Nephron (organoid): ENCODE measurements around the gene DNAJC3.
A peak's percentile ranks its signal among the peaks of the same experiment; 100 is the strongest.
"Not testable (repeated sequence)": the region's sequence is repeated elsewhere in the genome, so short reads cannot be mapped to it uniquely, and the experiment has no call there.

ENCODE experiments used
- H3K27ac Mint-ChIP-seq, 3 experiments: 2 replicates each; pipeline ENCODE4 v1.8.0; 2020; ENCODE audit warnings: mixed read lengths in 3 of 3, mild to moderate bottlenecking in 2 of 3, moderate library complexity in 1 of 3
- H3K27me3 Mint-ChIP-seq: 2 replicates; pipeline ENCODE4 v1.8.0; 2021; ENCODE audit warnings: low read depth, mild to moderate bottlenecking, moderate library complexity, mixed read lengths
- H3K36me3 Mint-ChIP-seq: 2 replicates; pipeline ENCODE4 v1.8.0; 2020; ENCODE audit warnings: low read depth, mixed read lengths
- H3K4me1 Mint-ChIP-seq: 2 replicates; pipeline ENCODE4 v1.8.0; 2020; ENCODE audit warnings: mixed read lengths
- H3K4me3 Mint-ChIP-seq, 3 experiments: 2 replicates each; pipeline ENCODE4 v1.8.0; 2020; ENCODE audit warnings: mild to moderate bottlenecking in 3 of 3, mixed read lengths in 3 of 3, moderate library complexity in 2 of 3
- H3K9me3 Mint-ChIP-seq: 2 replicates; pipeline ENCODE4 v1.8.0; 2020; ENCODE audit warnings: mixed read lengths
- CTCF ChIP-seq, 3 experiments: fragments of 200-600 bp; sonication (generic); IDR thresholded peaks; one replicate each; pipeline ENCODE4 v1.5.0; 2021; ENCODE audit warnings: antibody characterized with exemption in 3 of 3; ENCODE audit not compliant: unreplicated experiment in 3 of 3

Gene DNAJC3

GRCh38 chr13:95784161-95784899 lies 107.4 kb downstream of the DNAJC3 start:
- peaks cover 5% of the 10 kb centered on the region for H3K9me3 Mint-ChIP-seq
- H3K27me3 Mint-ChIP-seq, result no peaks in the 10 kb centered on the region
- peak overlapping the region in 2 of 3 experiments; percentile 40 to 86 for H3K27ac Mint-ChIP-seq
- H3K36me3 Mint-ChIP-seq, result peaks cover 41% of the 10 kb centered on the region
- no peaks in the 10 kb centered on the region for H3K4me1 Mint-ChIP-seq
- no peak for TF ChIP-seq CTCF (IDR thresholded peaks at IDR 0.05; ENCODE audit: unreplicated experiment in 3 of 3)
- H3K4me3 Mint-ChIP-seq, result no peak overlapping the region

- Mint-ChIP-seq H3K9me3 (peaks cover 7% of the 10 kb centered on the region), H3K36me3 (peaks cover 47% of the 10 kb centered on the region), H3K4me1 (no peaks in the 10 kb centered on the region), H3K4me3 (no peak overlapping the region), H3K27ac (peak overlapping the region in 2 of 3 experiments; percentile 46 to 86), H3K27me3 (no peaks in the 10 kb centered on the region)
- TF ChIP-seq CTCF (IDR thresholded peaks at IDR 0.05; ENCODE audit: unreplicated experiment in 3 of 3), result no peak
Observed at GRCh38 chr13:95784900-95785290, 108.0 kb downstream of the DNAJC3 start.

DNA sequence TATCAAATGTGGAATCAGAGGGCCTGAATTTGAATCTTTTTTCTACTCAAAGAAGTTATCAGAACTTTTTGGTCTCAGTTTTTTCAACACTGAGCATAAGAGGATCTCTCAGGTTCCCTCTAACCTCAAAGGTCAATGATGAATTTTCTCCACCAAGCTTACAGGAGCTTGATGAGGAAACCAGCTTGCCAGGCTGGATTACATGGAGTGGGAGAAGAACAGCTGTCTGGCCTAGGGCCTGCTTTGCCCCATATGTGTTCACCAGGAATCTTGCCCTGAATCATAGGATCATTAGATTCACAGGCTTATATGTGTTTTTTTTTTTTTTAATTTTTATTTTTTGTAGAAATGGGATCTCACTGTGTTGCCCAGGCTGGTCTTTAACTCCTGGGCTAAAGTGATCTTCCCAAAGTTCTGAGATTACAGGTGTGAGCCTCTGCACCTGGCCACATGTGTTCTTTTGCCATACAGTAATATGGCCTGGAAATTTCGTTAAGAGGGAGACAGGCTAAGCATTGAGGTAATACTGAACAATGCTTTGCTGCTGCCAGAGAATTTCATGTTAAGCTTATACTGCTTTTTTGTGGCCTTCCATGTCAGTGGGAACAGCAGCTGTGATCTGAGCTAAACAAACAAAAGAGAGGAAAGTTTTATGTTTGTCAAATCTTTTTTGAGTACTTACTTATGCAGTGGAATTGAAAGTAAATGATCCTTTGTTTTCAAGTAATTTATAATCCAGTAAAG lies 110.6 kb downstream of the DNAJC3 start:
- peaks cover 9% of the 10 kb centered on the region for H3K9me3 Mint-ChIP-seq
- H3K4me1 Mint-ChIP-seq, result no peaks in the 10 kb centered on the region
- H3K27ac Mint-ChIP-seq, result peak overlapping the region; percentile 11 to 57 (median 13)
- no peak overlapping the region for H3K4me3 Mint-ChIP-seq
- TF ChIP-seq CTCF (IDR thresholded peaks at IDR 0.05; ENCODE audit: unreplicated experiment in 3 of 3), result no peak
- H3K27me3 Mint-ChIP-seq, result no peaks in the 10 kb centered on the region
- H3K36me3 Mint-ChIP-seq, result peaks cover 67% of the 10 kb centered on the region

GRCh38 chr13:95788100-95788463 lies 111.1 kb downstream of the DNAJC3 start:
- Mint-ChIP-seq H3K36me3 (peaks cover 73% of the 10 kb centered on the region), H3K4me1 (no peaks in the 10 kb centered on the region), H3K27ac (peak overlapping the region; percentile 11 to 57 (median 13)), H3K9me3 (peaks cover 6% of the 10 kb centered on the region), H3K4me3 (no peak overlapping the region), H3K27me3 (no peaks in the 10 kb centered on the region)
- no peak for TF ChIP-seq CTCF (IDR thresholded peaks at IDR 0.05; ENCODE audit: unreplicated experiment in 3 of 3)

GRCh38 chr13:95789315-95789714 lies 112.4 kb downstream of the DNAJC3 start:
- H3K36me3 Mint-ChIP-seq, result peaks cover 78% of the 10 kb centered on the region
- not testable (repeated sequence) for H3K4me1 Mint-ChIP-seq, H3K9me3 Mint-ChIP-seq, H3K4me3 Mint-ChIP-seq, H3K27ac Mint-ChIP-seq, H3K27me3 Mint-ChIP-seq

- no peaks in the 10 kb centered on the region for H3K4me1 Mint-ChIP-seq
- peak overlapping the region in 1 of 3 experiments; percentile 37 for H3K27ac Mint-ChIP-seq
- TF ChIP-seq CTCF (IDR thresholded peaks at IDR 0.05; ENCODE audit: unreplicated experiment in 3 of 3), result no peak
- peaks cover 80% of the 10 kb centered on the region for H3K36me3 Mint-ChIP-seq
- H3K9me3 Mint-ChIP-seq, result peaks cover 6% of the 10 kb centered on the region
- H3K27me3 Mint-ChIP-seq, result no peaks in the 10 kb centered on the region
- H3K4me3 Mint-ChIP-seq, result no peak overlapping the region
Observed at GRCh38 chr13:95791084-95791722, 114.3 kb downstream of the DNAJC3 start.
